GM18511 (cell line): Measurements from ENCODE around the gene GRIP2.

Experiments
- ATAC-seq: cut with Tn5 transposase; IDR thresholded peaks from one replicate; pipeline ENCODE4 v1.9.1; 2021; ENCODE audit warnings: mild to moderate bottlenecking, moderate library complexity; ENCODE audit not compliant: unreplicated experiment

GRIP2 gene

GRCh38 chr3:14539742-14540491 is at the start of gene GRIP2:
Gene GRIP2 (minus strand): TSS chr3:14540342. CDS start chr3:14540308, 34 bp downstream.
- ATAC-seq, result no peak

- no peak for ATAC-seq
These were observed 48.4 kb upstream of the GRIP2 start for GRCh38 chr3:14588425-14589112.

- ATAC-seq, result no peak
These were observed 47.7 kb upstream of the GRIP2 start for GRCh38 chr3:14587740-14588360.

GRCh38 chr3:14586611-14587010 is 46.5 kb upstream of the GRIP2 start:
- no peak for ATAC-seq

GRCh38 chr3:14583548-14584091 is 43.5 kb upstream of the GRIP2 start:
- ATAC-seq, result no peak

GRCh38 chr3:14582045-14582410 is 41.9 kb upstream of the GRIP2 start:
- ATAC-seq, result no peak

- ATAC-seq, result no peak
These were observed 41.3 kb upstream of the GRIP2 start for GRCh38 chr3:14581334-14582044.

GRCh38 chr3:14577897-14578296 is 37.8 kb upstream of the GRIP2 start:
- no peak for ATAC-seq

GRCh38 chr3:14576163-14576562 is 36.0 kb upstream of the GRIP2 start:
- no peak for ATAC-seq

GRCh38 chr3:14574183-14574582 is 34.0 kb upstream of the GRIP2 start:
- ATAC-seq, result no peak

- ATAC-seq, result no peak
These were observed 33.6 kb upstream of the GRIP2 start for GRCh38 chr3:14573706-14574105.

GRCh38 chr3:14570864-14571263 is 30.7 kb upstream of the GRIP2 start:
- ATAC-seq, result no peak

GRCh38 chr3:14570089-14570488 is 29.9 kb upstream of the GRIP2 start:
- ATAC-seq, result no peak

GRCh38 chr3:14569474-14570000 is 29.4 kb upstream of the GRIP2 start:
- no peak for ATAC-seq

GRCh38 chr3:14568269-14568668 is 28.1 kb upstream of the GRIP2 start:
- no peak for ATAC-seq

- no peak for ATAC-seq
These were observed 26.7 kb upstream of the GRIP2 start for GRCh38 chr3:14566812-14567211.

- no peak for ATAC-seq
These were observed 25.9 kb upstream of the GRIP2 start for GRCh38 chr3:14565868-14566588.

- no peak for ATAC-seq
These were observed 24.6 kb upstream of the GRIP2 start for GRCh38 chr3:14564741-14565140.

GRCh38 chr3:14563946-14564539 is 23.9 kb upstream of the GRIP2 start:
- no peak for ATAC-seq
